ENCODE measurements around the gene PLSCR3. TPM values are rescaled to one million over a fixed set of nuclear protein-coding genes. Genes with fewer than 3 reads are reported as not detected.

Gene PLSCR3
- total RNA-seq, 2 experiments from 2014 or later: 151 to 161 TPM

DNA sequence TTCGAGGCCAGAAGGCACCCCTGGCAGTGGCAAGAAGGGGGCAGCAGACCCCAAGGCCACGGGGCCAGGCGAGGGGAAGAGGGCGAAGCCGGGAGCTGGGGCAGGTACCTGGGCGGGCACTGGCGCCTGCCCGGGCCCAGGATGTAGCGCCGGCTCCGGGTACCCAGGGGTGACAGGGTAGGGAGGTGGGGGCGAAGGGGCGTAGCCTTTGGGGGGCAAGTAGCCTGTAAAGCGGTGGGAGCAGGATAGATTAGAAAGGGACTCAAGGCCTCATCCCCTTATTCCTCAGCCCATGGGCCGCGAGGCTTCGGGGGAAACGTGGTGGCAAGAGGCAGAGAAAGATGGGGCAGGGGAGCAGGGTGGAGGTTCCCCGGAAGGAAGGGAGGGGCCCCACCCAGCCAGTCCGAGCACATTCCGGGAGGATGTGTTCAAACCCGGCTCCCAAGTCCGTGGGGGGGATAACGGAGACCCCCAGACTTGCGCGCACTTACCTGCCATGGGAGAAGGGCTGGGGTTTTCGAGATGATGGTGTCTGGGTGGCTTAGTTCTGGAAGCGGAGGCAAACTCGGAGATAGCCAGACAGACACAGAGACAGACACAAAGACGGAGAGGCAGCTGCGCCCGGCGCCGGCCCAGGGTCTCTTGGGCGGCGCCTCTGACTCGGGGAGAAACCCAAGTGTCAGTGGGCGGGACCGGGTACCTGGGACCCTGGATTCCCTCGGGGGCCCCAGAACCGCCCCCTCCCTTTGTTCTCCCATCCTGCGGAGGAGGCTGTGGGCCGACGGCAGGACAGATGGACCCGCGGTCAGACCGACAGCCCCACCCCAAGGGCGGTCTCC lies 493 bp downstream of the PLSCR3 start:
- ChIA-PET POLR2A (no interaction called here), CTCF (interaction anchor here (0.6 to 1.1 kb wide), 3 partner anchors 25 to 822 kb away, joined by 3 to 4 read pairs (median 3); no protein-coding TSS in a partner anchor)
- no peaks in the 10 kb centered on the region for H3K9me3 Mint-ChIP-seq
- peak overlapping the region; percentile 97 for H3K4me3 Mint-ChIP-seq
- no peaks in the 10 kb centered on the region for H3K27me3 Mint-ChIP-seq
- H3K4me1 Mint-ChIP-seq: peaks cover 34% of the 10 kb centered on the region
- peak overlapping the region; percentile 89 for H3K27ac Mint-ChIP-seq
- peaks cover 38% of the 10 kb centered on the region for H3K36me3 Mint-ChIP-seq (ENCODE audit: low read depth)
- DNase-seq: peak; percentile 69

- DNase-seq: no peak
- H3K36me3 Mint-ChIP-seq (ENCODE audit: low read depth): peaks cover 39% of the 10 kb centered on the region
- ChIA-PET POLR2A (no interaction called here), CTCF (interaction anchor here (0.6 to 1.1 kb wide), 2 partner anchors 44 to 823 kb away, joined by 3 to 4 read pairs; no protein-coding TSS in a partner anchor)
- no peaks in the 10 kb centered on the region for H3K9me3 Mint-ChIP-seq
- no peaks in the 10 kb centered on the region for H3K27me3 Mint-ChIP-seq
- H3K27ac Mint-ChIP-seq: peak overlapping the region; percentile 36
- H3K4me3 Mint-ChIP-seq: peak overlapping the region; percentile 97
- H3K4me1 Mint-ChIP-seq: peaks cover 34% of the 10 kb centered on the region
These were observed 1.4 kb downstream of the PLSCR3 start for GRCh38 chr17:7392696-7393612.

DNA sequence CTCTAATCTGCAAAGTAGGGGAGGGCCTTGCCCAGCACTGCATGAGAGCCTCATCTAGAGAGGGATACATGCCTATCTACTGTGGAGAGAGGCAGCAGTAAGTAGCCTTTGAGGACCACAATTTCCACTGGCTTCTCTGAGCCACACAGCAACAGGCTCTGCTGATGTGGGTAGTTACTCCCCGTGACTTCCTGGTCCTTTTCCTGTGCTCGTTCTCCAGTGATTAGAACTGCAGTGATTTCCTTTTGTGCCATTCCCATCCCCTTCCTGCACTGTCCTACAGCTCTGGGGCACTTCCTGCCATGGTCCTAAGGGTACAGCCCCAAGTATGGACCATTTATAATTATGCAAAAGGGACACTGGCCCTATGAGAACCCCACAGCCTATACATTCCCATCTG lies 3.0 kb downstream of the PLSCR3 start:
- no peaks in the 10 kb centered on the region for H3K27me3 Mint-ChIP-seq
- peaks cover 34% of the 10 kb centered on the region for H3K4me1 Mint-ChIP-seq
- CTCF ChIA-PET: no interaction called here
- no peaks in the 10 kb centered on the region for H3K9me3 Mint-ChIP-seq
- peak overlapping the region; percentile 26 for H3K27ac Mint-ChIP-seq
- peak overlapping the region; percentile 74 for H3K4me3 Mint-ChIP-seq
- peaks cover 39% of the 10 kb centered on the region for H3K36me3 Mint-ChIP-seq (ENCODE audit: low read depth)
- POLR2A ChIA-PET: no interaction called here
- DNase-seq: no peak

- ChIA-PET CTCF (interaction anchor here (1.1 kb wide), 1 partner anchor 11 kb away, joined by 3 read pairs; no protein-coding TSS in a partner anchor), POLR2A (no interaction called here)
- Mint-ChIP-seq H3K27me3 (no peaks in the 10 kb centered on the region), H3K4me1 (peaks cover 33% of the 10 kb centered on the region), H3K4me3 (no peak overlapping the region), H3K36me3 (ENCODE audit: low read depth) (peaks cover 39% of the 10 kb centered on the region), H3K9me3 (no peaks in the 10 kb centered on the region), H3K27ac (no peak overlapping the region)
- DNase-seq: no peak
These were observed 4.1 kb downstream of the PLSCR3 start for GRCh38 chr17:7389924-7390910.

DNA sequence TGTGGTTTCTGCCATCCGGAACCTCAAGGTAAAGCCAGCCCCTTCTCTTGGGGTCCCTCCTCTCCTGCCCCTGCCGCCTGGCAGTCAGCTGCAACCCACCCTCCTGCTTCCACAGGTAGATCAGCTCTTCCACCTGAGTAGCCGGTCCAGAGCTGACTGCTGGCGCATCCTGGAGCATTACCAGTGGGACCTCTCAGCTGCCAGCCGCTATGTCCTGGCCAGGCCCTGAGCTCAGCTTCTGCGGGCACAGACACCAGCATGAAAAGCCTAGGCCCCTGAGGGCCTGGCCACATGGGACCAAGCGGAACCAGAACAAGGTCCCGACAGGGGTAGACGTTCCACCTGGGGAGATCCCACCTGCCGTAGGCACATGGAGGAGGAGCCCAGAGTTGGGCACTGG lies 5.5 kb downstream of the PLSCR3 start:
- H3K4me1 Mint-ChIP-seq: peaks cover 34% of the 10 kb centered on the region
- H3K9me3 Mint-ChIP-seq: no peaks in the 10 kb centered on the region
- no peak overlapping the region for H3K4me3 Mint-ChIP-seq
- H3K27ac Mint-ChIP-seq: no peak overlapping the region
- POLR2A ChIA-PET: no interaction called here
- CTCF ChIA-PET: interaction anchor here (1.0 to 1.6 kb wide), 5 partner anchors 9 to 99 kb away, joined by 3 to 8 read pairs (median 5); partner anchors contain the start of gene TMEM95
- no peak for DNase-seq
- H3K27me3 Mint-ChIP-seq: no peaks in the 10 kb centered on the region
- peaks cover 37% of the 10 kb centered on the region for H3K36me3 Mint-ChIP-seq (ENCODE audit: low read depth)

DNA sequence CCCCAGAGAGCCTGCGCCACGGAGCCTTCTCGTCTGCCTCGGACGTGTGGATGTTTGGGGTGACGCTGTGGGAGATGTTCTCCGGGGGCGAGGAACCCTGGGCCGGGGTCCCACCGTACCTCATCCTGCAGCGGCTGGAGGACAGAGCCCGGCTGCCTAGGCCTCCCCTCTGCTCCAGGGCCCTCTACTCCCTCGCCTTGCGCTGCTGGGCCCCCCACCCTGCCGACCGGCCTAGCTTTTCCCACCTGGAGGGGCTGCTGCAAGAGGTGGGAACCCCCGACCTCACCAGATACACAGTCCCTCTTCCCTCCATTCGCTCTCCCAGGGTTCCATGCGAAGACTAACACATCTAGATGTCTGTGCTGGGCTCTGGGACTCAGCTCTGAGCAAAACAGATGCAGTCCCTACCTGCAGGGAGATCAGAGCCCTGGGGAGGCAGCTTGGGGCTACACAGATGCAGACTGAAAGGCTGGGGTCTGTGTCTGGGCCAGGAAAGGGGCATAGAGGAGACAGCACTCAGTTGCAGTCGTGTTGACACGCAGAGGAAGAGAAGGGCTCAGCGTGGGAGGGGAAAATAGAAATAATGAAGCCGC lies 9.7 kb downstream of the PLSCR3 start:
- Mint-ChIP-seq H3K27me3 (peaks cover 27% of the 10 kb centered on the region), H3K36me3 (ENCODE audit: low read depth) (peaks cover 8% of the 10 kb centered on the region), H3K9me3 (no peaks in the 10 kb centered on the region), H3K4me3 (peak overlapping the region; percentile 73), H3K4me1 (peaks cover 24% of the 10 kb centered on the region), H3K27ac (peak overlapping the region; percentile 83)
- no peak for DNase-seq
- CTCF ChIA-PET: interaction anchor here (0.7 to 1.5 kb wide), 6 partner anchors 14 to 304 kb away, joined by 3 read pairs; partner anchors contain the start of gene TMEM256
- POLR2A ChIA-PET: no interaction called here

DNA sequence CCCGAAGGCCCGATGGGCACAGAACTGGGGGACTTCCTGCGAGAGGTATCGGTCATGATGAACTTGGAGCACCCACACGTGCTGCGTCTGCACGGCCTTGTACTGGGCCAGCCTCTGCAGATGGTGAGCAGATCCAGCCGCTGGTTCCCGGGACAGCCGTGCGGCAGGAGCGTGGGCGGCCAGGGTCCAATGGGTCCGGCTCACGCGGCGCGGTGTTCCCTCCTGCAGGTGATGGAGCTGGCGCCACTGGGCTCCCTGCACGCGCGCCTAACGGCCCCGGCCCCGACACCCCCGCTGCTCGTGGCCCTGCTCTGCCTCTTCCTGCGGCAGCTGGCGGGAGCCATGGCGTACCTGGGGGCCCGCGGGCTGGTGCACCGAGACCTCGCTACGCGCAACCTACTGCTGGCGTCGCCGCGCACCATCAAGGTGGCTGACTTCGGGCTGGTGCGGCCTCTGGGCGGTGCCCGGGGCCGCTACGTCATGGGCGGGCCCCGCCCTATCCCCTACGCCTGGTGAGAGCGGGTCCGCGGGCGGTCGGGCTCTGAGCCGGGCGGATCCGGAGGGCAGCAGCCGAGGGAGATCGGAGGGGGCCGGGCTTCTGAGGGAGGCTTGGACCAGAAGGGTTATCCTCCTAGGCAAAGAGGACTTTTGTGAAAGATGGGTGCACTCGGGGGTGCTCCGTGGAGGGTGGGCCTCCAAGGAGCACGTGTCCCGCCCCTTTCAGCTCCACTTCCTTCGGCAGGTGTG lies 10.4 kb downstream of the PLSCR3 start:
- Mint-ChIP-seq H3K4me3 (peak overlapping the region; percentile 73), H3K27me3 (peaks cover 33% of the 10 kb centered on the region), H3K36me3 (ENCODE audit: low read depth) (peaks cover 4% of the 10 kb centered on the region), H3K4me1 (peaks cover 24% of the 10 kb centered on the region), H3K27ac (peak overlapping the region; percentile 83), H3K9me3 (peaks cover 4% of the 10 kb centered on the region)
- CTCF ChIA-PET: interaction anchor here (0.7 to 1.5 kb wide), 3 partner anchors 18 to 176 kb away, joined by 3 read pairs; no protein-coding TSS in a partner anchor
- peak; percentile 82 for DNase-seq
- POLR2A ChIA-PET: no interaction called here

DNA sequence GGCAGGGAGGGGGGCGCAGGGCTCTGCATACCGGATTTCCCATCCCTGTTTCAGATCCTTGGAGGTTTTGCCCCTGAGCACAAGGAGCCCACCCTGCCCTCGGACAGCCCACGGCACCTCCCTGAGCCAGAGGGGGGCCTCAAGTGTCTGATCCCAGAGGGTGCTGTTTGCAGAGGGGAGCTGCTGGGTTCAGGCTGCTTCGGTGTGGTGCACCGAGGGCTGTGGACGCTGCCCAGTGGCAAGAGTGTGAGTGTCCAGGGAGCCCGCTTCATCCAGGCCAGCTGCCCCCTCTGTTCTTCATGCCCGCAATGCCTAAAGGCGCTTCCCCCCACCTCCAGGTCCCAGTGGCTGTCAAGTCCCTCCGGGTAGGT lies 11.0 kb downstream of the PLSCR3 start:
- Mint-ChIP-seq H3K9me3 (peaks cover 4% of the 10 kb centered on the region), H3K4me3 (no peak overlapping the region), H3K27ac (no peak overlapping the region), H3K36me3 (ENCODE audit: low read depth) (peaks cover 3% of the 10 kb centered on the region), H3K27me3 (peaks cover 33% of the 10 kb centered on the region), H3K4me1 (peaks cover 24% of the 10 kb centered on the region)
- ChIA-PET CTCF (interaction anchor here (1.5 kb wide), 1 partner anchor 177 kb away, joined by 3 read pairs; no protein-coding TSS in a partner anchor), POLR2A (no interaction called here)
- DNase-seq: no peak

GRCh38 chr17:7382901-7383300 lies 11.4 kb downstream of the PLSCR3 start:
- H3K36me3 Mint-ChIP-seq (ENCODE audit: low read depth): peaks cover 3% of the 10 kb centered on the region
- ChIA-PET CTCF (interaction anchor here (1.6 kb wide), 1 partner anchor 178 kb away, joined by 7 read pairs; no protein-coding TSS in a partner anchor), POLR2A (no interaction called here)
- H3K27ac Mint-ChIP-seq: no peak overlapping the region
- no peak overlapping the region for H3K4me3 Mint-ChIP-seq
- peaks cover 4% of the 10 kb centered on the region for H3K9me3 Mint-ChIP-seq
- peaks cover 33% of the 10 kb centered on the region for H3K27me3 Mint-ChIP-seq
- no peak for DNase-seq
- H3K4me1 Mint-ChIP-seq: peaks cover 24% of the 10 kb centered on the region

DNA sequence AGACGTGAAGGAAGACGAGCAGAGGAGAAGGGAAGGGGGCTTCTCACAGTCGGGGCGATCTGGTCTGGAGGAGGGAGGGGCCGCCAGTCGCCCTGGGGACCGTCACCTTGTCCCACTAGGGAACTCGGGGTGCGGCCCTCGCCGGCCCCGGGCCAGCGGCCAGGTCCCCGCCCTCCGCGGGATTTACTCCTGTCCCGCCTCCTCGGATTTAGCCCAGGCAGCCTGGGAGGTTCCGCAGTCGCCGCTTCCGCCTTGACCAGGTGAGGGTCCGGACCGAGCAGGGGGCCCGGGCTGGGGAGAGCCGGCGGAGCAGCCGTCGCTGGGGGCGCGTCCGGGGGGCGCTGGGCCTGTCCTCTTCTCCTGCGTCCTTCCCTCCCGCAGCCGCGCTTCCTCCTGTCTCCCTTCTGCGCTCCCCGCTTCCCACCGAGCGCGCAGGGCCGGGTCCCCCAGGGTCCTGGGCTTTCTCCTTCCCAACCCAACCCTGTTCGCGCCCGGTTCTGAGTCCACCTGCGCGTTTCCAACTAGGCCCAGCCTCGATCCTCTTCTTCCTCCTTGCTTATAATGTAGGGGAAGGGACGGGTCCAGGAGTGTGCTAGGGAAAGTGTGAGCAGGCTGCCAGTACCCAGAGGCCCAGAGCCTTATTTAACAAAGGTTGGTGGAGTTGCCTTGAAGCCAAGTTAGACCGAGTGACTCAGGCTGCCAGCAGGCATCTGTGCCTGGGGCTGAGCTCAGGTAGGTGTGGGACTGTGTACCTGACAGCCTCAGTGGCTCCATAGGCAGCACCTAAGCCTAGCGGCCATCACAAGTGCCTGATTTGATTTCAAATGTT lies 13.3 kb downstream of the PLSCR3 start, which contains the start of gene TNK1:
TNK1 (plus strand) TSS at position 235 of the 829 bp plus-strand sequence. CDS start 1,838 bp downstream, outside the sequence.
- peaks cover 4% of the 10 kb centered on the region for H3K9me3 Mint-ChIP-seq
- ChIA-PET CTCF (interaction anchor here (0.6 to 2.8 kb wide), 6 partner anchors 14 to 86 kb away, joined by 3 to 17 read pairs (median 4); partner anchors contain the start of genes PLSCR3, TMEM102 and TMEM95), POLR2A (interaction anchor here (0.6 kb wide), 1 partner anchor 163 kb away, joined by 3 read pairs; no protein-coding TSS in a partner anchor)
- no peak within 1 kb of the TSS for H3K27ac Mint-ChIP-seq
- no peak within 1 kb of the TSS for H3K4me3 Mint-ChIP-seq
- DNase-seq: no peak
- peaks cover 41% of the 10 kb centered on the region for H3K27me3 Mint-ChIP-seq
- H3K36me3 Mint-ChIP-seq (ENCODE audit: low read depth): peaks cover 3% of the 10 kb centered on the region
- H3K4me1 Mint-ChIP-seq: peaks cover 24% of the 10 kb centered on the region

Data from activated CD4-positive, alpha-beta T cell treated with anti-CD3 and anti-CD28 coated beads, Interleukin-2, amount 10 ng/mL, durations not matched to agents 7 days and 5 days (primary cell).